Stimulated activated CD4-positive, alpha-beta T cell treated with anti-CD3 and anti-CD28 coated beads, Interleukin-1b, Interleukin-23, amount 100 ng/mL, for 48 hours (primary cell): ENCODE data around the gene ST8SIA4.

ENCODE experiments used
- DNase-seq: peaks from one replicate; pipeline ENCODE4 v3.0.0-alpha.2; 2020

The ST8SIA4 gene, protein sequence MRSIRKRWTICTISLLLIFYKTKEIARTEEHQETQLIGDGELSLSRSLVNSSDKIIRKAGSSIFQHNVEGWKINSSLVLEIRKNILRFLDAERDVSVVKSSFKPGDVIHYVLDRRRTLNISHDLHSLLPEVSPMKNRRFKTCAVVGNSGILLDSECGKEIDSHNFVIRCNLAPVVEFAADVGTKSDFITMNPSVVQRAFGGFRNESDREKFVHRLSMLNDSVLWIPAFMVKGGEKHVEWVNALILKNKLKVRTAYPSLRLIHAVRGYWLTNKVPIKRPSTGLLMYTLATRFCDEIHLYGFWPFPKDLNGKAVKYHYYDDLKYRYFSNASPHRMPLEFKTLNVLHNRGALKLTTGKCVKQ

DNA sequence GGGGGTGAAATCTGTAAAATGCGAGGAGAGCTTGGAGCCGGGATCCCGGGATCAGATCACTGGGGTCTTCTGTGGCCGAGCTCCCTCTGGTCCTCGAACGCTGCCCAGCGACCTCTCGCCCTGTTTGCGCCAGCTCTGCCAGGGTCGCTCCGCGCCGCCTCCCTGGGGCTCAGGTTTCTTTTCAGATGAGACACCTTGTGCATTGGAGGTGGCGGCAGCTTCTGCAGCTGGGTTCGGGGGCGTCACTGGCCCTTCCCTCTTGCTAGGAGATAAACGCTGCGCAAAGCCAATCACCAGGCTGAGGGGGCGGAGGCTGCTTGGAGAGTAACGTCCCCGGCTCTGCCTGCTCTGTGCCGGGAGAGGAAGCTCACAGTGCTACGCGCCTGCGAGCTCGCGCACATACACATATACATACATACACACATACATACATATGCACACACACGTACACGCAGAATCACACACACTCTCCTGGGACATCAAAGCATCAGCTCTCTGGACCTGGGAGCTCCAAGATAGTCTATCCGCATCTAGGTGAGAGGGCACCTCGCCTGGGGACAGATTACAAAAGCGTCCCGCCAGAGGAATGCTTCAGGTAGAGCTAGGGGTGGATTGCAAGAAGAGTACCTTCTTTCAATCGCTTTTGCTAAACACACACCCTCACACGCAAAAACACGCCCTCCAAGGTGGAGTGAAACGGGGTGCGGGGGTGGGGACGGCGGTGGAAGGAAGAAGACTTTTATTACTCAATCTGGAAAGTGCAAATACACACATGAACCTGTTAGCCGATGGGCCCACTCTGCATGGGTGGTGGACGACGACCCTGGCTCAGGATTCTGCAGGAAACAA, at the start of gene ST8SIA4:
Gene ST8SIA4 (minus strand): TSS at position 244 of the 849 bp plus-strand sequence. CDS start 327 bp downstream, outside the sequence.
- DNase-seq = peak; percentile 95

DNA sequence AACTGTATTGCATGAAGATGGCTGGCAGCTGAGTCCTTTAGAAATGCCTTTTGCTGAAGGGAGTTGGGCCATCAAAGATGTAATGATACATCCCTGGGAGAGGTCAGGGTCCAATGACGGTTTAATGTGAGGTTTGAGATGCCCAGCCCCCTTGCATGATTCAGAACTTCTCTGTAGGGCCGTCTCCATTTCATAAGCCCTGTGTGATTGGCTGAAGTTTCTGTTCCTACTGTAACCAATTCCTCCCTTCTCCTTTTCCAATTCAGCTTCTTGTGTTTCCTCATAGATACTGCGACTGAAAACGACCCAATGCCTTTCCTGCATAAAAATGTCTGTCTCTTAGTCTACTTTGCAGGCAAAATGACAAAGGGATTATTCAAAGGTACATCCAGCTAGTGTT, 47.9 kb upstream of the ST8SIA4 start:
- no peak for DNase-seq

DNA sequence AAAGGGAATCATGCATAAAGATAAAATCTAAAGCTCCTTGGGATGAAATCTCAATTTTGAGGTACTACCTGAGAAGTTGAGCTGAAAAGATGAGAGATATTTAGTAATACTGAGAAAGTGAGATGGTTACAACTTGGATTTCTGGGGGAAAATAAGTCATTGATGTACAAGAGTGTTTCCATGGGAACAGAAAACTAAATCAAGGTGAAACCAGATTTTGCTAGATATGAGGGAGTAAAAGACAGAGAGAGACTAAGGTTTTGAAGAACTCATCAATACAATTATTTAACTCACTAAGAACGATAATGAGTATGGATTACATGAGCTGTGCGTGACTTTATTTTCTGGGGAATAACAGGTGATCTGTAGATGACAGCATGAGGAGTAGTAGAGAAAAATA, 10.2 kb upstream of the ST8SIA4 start:
- DNase-seq = no peak

DNA sequence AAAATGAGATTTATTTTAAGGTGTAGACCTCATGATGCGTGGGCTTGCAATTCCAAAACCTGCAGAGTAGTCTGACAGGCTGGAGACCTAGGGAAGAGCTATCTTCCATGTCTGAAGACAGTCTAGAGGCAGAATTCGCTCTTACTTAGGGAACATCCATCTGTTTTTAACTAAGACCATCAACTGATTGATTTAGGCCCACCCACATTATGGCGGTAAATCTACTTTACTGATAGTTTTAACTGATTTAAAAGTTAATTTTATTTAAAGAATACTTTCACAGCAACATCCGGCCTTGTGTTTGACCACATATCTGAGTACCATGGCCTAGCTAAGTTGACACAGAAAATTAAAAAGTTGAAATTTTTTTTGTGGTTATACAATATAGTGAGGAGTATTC, 6.0 kb upstream of the ST8SIA4 start:
- DNase-seq = no peak

DNA sequence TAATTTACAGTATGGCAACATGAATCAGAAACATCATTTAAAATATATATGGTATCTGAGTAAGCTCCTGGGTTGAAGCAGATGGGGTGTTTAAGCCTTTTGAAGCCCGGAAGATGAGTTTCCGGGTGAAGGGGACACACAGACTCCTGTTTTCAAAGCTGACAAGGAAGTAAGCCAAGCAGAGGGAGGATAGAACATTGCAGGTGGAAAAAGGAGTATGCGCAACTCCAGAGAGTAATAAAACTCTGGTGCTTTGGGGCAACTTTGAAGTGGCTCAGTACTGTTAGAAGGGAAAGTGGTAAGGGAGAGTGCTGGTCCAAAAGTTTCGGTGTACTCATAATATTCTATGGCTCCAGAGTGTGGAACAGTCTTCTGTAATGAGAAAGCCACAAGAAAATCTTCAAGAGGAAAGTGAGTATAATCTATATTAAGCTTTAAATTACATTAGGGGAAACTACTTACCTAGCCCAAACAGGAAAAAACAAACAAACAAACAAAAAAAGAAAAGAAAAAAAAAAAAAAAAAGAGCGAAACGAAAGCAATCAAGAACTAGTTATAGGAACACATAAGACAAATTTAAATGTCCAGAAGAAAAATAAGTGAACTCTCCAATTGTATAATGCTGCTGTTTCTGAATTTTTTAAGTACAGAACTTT, 2.3 kb upstream of the ST8SIA4 start:
- DNase-seq = no peak

DNA sequence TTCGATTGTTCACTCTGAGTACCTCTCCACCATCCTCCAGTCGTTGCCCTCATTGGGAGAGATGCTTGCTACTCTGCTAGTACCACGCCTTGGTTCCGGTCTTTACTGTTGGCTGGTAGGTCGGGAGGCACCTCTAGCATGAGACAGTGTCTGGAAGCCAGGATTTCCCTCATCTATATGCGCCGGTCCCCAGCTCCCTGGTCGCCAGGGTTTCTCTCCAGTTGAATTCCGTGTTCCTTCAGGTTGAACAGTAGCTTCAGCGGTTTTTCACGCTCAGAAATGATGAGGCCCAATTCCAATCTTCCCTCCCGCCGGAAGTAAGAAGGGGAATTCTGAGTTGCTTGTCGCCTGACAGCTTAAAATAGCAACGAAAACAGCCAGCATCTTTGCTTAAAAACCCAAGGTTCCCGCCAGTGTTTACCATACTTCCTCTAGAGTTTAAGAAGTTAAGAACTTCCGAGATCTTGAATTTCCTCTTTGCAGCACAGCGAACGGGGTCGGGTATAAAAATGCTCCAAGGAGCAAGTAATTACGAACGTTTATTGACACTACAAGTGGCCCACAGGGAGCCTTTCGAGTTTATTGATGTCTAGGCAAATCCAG, 1.3 kb upstream of the ST8SIA4 start:
- peak; percentile 73 for DNase-seq

DNA sequence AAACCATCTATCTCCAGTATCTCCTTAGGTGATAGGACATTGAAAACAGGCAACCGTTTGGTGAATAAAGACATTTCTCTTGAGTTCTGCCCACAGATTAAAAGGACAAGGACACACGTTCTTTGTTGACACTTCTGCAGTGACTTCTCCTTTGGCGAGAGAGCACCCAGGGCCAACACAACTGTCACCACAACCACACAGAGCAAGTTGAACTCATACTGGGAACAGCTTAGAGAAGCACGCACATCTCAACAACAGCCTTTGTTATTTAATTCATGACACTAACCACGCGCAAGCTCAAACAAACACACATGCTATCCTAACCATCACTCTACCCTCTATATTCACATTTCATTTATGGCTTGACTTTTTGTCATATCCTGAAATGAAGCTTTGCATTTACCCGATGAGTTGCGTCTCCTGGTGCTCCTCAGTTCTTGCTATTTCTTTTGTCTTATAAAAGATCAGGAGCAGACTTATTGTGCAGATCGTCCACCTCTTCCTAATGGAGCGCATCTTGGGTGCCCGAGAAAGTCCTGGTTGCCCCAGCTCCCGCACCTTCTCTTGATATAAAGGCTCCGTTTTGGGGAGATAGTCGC, 543 bp downstream of the ST8SIA4 start:
- peak; percentile 49 for DNase-seq

DNA sequence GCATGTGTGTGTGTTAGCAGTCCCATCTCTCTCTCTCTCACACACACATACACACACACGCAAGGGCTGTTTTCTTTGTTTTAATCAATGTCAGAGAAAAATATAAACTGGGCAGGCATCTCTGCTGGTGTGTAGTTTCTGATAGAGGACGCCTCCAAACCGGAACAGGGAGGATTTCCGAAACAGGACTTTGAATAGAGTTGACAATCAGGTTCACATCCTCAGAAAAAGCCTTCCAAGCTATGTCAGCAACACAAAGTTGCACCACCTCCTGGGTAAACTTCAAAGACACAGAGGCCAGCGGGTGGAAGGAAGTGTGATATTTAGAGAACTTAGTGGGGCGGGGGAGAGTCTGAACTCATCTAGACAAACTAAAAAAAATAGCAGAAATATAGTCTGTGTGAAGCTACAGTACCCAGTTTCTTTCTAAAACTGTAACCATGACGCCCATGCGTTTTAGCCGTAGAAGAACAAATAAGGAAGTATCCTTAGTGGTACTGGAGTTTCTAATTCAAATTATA, 1.2 kb downstream of the ST8SIA4 start:
- peak; percentile 49 for DNase-seq

DNA sequence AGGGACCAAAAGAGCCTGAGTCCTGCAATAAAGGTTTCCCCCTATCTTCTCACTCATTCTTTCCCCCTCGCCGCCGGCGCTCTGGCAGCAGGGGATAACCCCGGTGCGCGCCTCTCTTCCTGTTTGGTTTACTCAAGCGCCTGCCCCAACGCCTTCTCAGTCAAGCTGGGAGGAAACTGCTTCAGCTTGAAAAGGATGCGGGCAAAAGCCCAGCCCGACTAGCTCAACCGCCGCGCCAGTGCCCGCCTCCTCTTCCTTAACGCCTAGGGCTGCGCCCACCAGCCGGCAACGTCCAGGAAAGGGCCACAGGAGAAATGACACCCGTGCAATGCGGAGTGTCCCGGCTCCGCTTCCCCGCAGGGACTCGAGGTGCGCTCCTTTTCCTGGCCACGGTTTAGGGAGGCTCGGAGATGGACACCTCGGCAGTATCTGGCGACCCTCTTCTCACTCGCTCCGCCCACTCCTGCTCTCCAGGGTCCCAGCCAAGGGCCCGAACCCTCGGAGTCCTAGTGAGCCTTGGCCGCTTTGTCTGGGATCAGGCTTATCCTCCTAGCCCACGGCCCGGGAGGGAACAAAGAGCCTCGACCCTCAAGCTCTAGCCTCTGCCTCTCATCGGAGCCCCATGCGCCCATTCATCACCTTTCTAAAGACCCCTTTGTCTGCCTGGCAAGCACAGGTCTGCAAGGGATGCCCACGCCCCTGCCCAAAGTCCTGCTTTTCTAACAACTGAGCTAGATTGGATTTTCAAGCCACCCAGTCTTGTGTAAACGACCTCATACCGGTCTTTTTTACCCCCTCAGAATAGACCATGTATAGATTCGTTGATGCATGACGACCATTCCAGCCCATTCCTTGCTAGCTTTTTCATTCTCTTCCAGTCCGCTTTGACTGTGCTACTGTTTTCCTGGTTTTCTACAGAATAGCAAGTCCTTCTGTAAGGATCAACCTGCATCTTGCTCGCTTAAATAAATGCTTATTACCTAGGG, 2.0 kb downstream of the ST8SIA4 start:
- DNase-seq = peak; percentile 95

DNA sequence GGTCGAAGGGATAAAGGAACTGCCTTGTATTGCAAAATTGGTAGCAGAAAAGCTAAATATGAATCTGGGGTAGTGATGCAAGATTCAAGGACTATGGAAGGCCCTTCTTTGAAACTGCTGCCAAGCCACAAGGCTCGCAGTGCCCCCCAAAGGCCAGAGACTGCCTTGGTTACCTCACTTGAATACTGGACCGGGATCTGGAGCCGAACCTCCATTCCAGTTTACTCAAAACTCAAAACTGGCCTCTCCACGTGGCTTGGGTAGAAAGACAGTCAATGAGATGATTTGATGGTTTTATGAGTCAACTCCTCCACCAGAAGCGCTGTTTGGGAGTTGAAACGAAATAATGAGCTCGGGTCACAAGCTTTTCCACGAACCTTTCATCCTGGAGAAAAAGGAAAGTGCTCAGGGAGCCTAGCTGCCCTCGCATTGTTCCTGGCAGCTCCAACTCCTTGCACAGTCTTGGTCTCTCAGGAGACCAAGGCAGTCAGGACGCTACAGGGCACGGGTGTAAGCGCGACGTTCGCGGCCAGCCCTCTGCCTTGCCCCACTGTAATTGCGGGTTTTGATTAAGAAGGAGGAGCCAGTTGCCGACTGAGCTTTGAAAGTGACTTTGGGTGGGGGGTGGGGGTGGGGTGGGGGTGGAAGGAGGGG, 2.8 kb downstream of the ST8SIA4 start:
- DNase-seq = peak; percentile 64

DNA sequence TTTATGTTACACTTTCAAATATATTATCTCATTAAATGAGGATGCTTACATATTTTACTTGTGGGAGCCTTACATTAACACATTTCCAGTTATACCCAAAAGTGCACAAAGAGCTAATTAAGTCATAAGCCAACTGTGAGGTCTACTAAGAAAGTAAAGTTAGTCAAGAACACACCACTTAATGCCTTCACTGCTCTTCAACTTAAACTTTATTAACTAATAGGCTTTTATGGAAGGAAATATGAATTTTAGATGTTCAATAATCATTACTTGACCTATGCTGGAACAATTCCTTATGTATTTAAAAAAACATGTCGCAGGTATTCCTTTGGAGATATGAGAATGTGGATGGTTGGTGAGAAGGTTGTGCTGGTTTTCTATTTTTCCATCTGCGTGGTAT, 3.4 kb downstream of the ST8SIA4 start:
- DNase-seq = no peak

DNA sequence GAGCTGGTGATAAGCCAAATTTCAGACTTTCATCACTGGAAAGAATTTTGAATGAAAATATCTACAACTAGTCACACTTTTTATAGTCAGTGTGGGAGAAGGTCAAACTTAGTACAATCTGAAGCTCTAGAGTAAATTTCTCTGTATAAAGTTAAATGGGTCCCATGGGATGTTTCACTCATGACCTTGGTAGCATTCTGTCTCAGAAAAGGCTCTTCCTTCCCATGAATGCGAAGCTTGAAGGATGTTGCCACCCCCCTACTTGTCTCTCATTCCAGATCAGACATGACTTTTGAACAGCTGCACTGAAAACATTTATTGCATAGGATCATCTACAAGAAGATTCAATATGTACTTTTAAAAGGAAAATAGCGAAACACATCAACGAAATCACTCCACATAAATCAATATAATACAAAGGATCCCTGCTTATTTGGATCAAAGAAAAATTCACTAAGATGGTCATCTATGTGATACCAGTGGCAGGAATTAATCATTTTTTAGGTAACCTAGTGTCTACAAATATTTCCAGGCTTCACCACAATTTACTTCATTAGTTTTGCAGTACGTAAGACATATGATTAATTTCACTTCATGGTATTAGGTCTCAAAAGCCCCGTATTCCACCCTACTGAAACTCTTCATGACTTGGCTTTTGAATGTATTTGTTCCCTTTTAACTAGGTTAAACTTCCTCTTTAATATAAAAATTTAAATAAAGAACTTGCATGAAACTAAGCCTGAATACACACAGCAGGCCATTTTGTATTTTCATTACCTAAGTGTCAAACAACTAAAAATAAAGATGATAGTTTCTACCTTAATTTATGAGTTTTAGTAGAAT, 4.4 kb downstream of the ST8SIA4 start:
- no peak for DNase-seq

DNA sequence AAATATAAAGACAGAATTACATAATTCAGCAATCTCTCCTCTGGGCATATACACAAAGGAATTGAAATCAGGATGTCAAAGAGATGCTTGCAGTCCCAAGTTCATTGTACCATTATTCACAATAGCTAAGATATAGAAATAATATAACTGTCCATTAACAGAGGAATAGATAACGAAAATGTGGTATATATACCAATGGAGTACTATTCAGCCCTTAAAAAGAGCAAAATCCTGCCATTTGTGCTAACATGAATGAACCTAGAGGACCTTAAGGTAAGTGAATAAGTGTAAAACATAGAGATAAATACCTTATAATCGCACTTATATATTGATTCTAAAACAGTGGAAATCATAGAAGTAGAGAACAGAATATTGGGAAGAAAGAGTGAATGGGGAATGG, 7.0 kb downstream of the ST8SIA4 start:
- no peak for DNase-seq

DNA sequence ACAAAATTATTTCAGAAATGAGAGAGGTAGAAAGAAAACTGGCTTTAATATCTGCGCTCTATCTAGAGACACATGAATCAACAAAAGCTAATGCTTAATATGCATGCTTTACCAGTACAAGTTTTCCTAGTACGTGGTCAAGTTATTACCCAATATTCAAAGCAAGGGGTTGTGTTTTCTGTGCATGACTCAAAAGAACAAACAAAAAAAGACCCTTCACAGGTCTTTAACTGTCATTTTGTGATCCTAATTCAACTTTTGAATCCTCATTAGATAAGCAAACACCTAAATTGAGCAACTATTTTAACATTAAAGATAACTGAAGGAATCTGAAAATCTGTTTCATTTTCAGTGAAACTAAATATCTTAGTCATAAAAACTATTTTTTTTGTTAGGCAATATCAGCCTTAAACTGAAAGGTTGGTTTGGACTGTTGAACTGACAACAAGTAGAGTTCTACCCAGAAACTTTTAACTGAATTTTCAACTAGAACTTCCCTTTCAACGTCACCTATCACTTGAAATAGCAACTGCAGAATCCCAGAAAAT, 12.5 kb downstream of the ST8SIA4 start:
- no peak for DNase-seq

DNA sequence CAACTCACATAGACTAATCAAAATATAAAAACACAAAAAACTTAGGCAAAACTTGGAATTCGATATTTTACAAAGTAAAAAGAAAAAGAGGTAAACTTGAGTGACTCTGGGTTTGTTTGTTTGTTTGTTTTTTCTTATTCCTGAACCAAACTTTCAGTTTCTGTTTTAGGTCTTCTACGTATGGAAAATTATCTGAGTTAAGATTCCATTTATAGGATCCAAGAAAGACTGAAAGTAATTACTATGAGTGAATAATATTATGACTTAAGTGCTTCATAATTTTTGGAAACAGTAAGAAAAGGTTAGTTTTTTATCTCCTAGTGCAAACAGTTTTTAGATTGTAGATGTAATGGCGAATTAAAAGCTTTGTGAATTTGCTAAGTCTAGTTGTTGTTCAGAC, 13.2 kb downstream of the ST8SIA4 start:
- DNase-seq = no peak

DNA sequence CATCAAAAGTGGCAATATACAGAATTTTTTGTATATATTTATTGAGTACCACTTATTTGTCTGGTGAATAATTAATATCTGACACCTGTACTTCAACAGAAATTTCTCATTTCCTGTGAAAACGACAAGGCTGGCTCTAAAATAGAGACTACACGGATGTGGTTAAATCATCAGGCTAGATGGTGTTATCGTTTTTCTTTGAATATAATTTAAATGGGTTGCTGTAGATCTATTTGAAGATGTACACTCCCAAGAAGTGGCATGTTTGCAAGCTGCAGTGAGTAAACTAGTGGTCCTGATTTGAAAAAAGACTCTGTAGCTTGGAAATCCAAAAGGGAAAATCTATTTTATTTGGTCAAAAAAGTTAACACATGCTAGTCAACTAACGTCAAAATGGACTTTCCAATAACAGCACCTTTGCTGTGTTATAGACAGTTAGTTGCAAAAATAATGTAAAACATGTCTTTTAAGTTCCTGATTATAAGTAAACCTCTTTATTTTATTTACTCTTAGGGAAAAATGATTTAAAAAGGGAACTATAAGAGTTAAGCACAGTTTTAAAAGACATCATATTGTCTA, 13.8 kb downstream of the ST8SIA4 start:
- DNase-seq = no peak

DNA sequence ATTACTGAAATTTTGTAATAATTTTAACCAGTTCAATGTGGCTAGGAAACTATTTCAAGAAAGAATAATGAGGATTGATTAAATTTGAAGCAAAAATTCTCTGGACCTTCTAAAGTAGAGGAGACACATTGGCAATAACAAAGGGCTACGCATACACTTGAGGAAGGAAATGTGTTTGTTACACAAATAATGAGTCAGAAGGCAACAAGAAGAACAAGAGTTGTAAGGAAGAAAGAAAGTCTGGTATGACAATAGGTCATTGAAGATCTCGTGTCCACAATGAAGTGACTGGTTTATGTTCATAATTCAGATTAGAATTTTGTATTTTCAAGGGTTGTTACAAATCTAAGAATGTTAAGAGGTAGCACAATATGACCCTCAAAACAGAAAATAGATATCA, 25.8 kb downstream of the ST8SIA4 start:
- no peak for DNase-seq

DNA sequence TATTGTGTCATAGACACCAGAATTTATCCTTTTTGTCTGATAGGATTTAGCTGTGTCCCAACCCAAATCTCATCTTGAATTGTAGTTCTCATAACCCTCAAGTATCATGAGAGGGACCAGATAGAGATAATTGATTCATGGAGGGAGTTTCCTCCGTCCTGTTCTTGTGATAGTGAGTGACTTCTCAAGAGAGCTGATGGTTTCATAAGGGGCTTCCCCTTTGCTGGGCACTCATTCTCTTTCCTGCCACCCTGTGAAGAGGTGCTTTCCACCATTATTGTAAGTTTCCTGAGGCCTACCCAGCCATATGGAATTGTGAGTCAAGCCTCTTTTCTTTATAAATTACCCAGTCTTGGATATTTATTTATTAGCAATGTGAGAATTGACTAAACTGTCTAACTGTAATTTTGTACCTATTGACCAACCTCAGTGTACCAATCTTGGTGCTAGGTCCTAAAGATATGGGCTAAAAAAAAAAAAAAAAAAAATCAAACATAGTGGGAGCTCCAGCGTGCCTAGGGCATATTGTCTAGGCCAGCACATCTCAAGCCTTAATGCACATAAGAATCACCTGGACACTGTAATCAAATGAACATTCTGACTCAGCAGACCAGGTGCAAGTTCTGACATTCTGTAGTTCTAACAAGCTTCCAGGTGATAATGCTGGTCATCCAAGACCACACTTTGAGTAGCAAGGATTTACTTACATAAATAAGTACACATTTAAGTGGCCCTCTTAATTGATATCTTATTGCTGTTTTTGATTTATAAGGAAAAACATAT, 30.5 kb downstream of the ST8SIA4 start:
- peak; percentile 42 for DNase-seq
